MCF 10A (cell line): ENCODE measurements around the gene DDX56. TPM values are rescaled to one million over a fixed set of nuclear protein-coding genes. Genes with fewer than 3 reads are reported as not detected.
A peak's percentile ranks its signal among the peaks of the same experiment; 100 is the strongest.
"Not testable (repeated sequence)": the region's sequence is repeated elsewhere in the genome, so short reads cannot be mapped to it uniquely, and the experiment has no call there.

Experiments
- BruUV-seq: library from RNA; stranded (reverse); fragments of 400-500 nt; replicated peaks from 2 replicates; lab custom pipeline; 2021; lab: Mats Ljungman, UMichigan
- CTCF ChIA-PET: fragments of 300-600 bp; sonication (Branson Sonifier 250); formaldehyde crosslinking; extraction: SDS; loops from one replicate; lab custom pipeline; 2021; ENCODE audit warnings: antibody characterized with exemption, inconsistent platforms; lab: Yijun Ruan, JAX
- POLR2A ChIA-PET: fragments of 300-600, 350-650 bp; sonication (Branson Sonifier 250); formaldehyde crosslinking; extraction: SDS; loops from one replicate; lab custom pipeline; 2020; ENCODE audit warnings: antibody characterized with exemption, inconsistent platforms; lab: Yijun Ruan, JAX
- DNase-seq: peaks from one replicate; pipeline ENCODE4 v3.0.0-alpha.2; 2018; ENCODE audit not compliant: unreplicated experiment
- H3K27ac Mint-ChIP-seq: one replicate; pipeline ENCODE4 v1.8.0; 2022; ENCODE audit warnings: mild to moderate bottlenecking, low read depth, mixed read lengths; ENCODE audit not compliant: unreplicated experiment
- H3K27me3 Mint-ChIP-seq: one replicate; pipeline ENCODE4 v1.8.0; 2022; ENCODE audit warnings: mixed read lengths; ENCODE audit not compliant: insufficient read depth, unreplicated experiment
- H3K36me3 Mint-ChIP-seq: one replicate; pipeline ENCODE4 v1.8.0; 2022; ENCODE audit warnings: mild to moderate bottlenecking, moderate library complexity, mixed read lengths; ENCODE audit not compliant: insufficient read depth, unreplicated experiment
- H3K4me1 Mint-ChIP-seq: one replicate; pipeline ENCODE4 v1.8.0; 2022; ENCODE audit warnings: mixed read lengths; ENCODE audit not compliant: insufficient read depth, unreplicated experiment
- H3K4me3 Mint-ChIP-seq: one replicate; pipeline ENCODE4 v1.8.0; 2022; ENCODE audit warnings: mild to moderate bottlenecking, moderate library complexity, mixed read lengths; ENCODE audit not compliant: unreplicated experiment
- H3K9me3 Mint-ChIP-seq: one replicate; pipeline ENCODE4 v1.8.0; 2022; ENCODE audit warnings: mixed read lengths; ENCODE audit not compliant: unreplicated experiment
- intact Hi-C: fragments of 100-400 bp; cut with micrococcal nuclease; formaldehyde crosslinking; loops from 2 replicates; pipeline ENCODE4 v1.14.1; 2022
- total RNA-seq: library from RNA; stranded (reverse); gene quantifications from 2 replicates; pipeline ENCODE4 v1.2.3, GENCODE V29; 2022
- TF ChIP-seq, protein P1 (sequence below): fragments of 200-600 bp; IDR thresholded peaks from one replicate; pipeline ENCODE4 v1.8.0; 2022; ENCODE audit warnings: antibody characterized with exemption, mild to moderate bottlenecking; ENCODE audit not compliant: unreplicated experiment

Gene DDX56
- total RNA-seq, 1 experiment from 2014 or later: 104 TPM

DNA sequence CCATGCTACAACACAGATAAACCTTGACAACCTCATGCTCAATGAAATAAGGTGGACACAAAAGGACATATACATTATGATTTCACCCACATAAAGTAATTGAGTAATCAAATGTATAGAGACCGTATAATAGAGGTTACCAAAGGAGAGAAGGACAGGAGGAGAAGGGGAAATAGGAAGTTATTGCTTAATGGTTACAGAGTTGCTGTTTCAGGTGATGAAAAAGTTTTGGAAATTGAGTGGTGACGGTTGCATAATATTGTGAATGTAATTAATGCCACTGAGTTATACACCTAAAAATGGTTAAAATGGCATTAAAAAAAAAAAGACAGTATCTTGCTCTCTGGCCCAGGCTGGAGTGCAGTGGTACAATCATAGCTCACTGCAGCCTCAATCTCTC, 31.2 kb upstream of the DDX56 start:
- Mint-ChIP-seq H3K9me3 (no peaks in the 10 kb centered on the region), H3K27ac (no peak overlapping the region), H3K36me3 (peaks cover 7% of the 10 kb centered on the region), H3K4me1 (peaks cover 9% of the 10 kb centered on the region), H3K27me3 (no peaks in the 10 kb centered on the region), H3K4me3 (peak overlapping the region; percentile 97)
- CTCF ChIA-PET: interaction anchor here (0.7 to 1.1 kb wide), 3 partner anchors 16 to 186 kb away, joined by 3 to 4 read pairs (median 3); no protein-coding TSS in a partner anchor
- BruUV-seq: no TSS peak
- TF ChIP-seq, protein P1, sequence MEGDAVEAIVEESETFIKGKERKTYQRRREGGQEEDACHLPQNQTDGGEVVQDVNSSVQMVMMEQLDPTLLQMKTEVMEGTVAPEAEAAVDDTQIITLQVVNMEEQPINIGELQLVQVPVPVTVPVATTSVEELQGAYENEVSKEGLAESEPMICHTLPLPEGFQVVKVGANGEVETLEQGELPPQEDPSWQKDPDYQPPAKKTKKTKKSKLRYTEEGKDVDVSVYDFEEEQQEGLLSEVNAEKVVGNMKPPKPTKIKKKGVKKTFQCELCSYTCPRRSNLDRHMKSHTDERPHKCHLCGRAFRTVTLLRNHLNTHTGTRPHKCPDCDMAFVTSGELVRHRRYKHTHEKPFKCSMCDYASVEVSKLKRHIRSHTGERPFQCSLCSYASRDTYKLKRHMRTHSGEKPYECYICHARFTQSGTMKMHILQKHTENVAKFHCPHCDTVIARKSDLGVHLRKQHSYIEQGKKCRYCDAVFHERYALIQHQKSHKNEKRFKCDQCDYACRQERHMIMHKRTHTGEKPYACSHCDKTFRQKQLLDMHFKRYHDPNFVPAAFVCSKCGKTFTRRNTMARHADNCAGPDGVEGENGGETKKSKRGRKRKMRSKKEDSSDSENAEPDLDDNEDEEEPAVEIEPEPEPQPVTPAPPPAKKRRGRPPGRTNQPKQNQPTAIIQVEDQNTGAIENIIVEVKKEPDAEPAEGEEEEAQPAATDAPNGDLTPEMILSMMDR: no peak
- no peak for DNase-seq
- POLR2A ChIA-PET: interaction anchor here (0.7 to 4.5 kb wide), 5 partner anchors 23 to 38 kb away, joined by 3 to 92 read pairs (median 46); partner anchors contain the start of gene TMED4
- intact Hi-C loops: loop anchor here (5.0 kb wide), 1 partner anchor 142 kb away; the partner anchor contains the start of gene ZMIZ2

DNA sequence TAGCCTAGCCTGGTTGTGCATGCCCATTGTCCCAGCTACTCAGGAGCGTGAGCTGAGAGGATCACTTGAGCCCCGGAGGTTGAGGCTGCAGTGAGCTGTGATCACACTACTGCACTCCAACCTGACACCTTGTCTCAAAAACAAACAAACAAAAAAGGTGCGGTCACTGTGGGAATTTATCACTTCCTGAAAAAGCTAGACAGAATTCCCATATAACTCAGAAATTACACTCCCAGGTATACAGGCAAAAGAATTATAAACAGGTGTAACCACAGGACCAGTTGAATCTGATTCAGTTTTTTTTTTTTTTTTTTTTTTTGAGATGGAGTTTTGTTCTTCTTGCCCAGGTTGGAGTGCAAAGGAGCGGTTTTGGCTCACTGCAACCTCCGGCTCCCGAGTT, 29.5 kb upstream of the DDX56 start:
- Mint-ChIP-seq H3K4me1 (peaks cover 4% of the 10 kb centered on the region), H3K27ac (no peak overlapping the region), H3K36me3 (peaks cover 7% of the 10 kb centered on the region), H3K4me3 (no peak overlapping the region), H3K27me3 (no peaks in the 10 kb centered on the region), H3K9me3 (no peaks in the 10 kb centered on the region)
- POLR2A ChIA-PET: interaction anchor here (1.3 kb wide), 1 partner anchor 147 kb away, joined by 3 read pairs; no protein-coding TSS in a partner anchor
- BruUV-seq: no TSS peak
- CTCF ChIA-PET: interaction anchor here (0.6 kb wide), 1 partner anchor 256 kb away, joined by 4 read pairs; no protein-coding TSS in a partner anchor
- intact Hi-C loops: no loop called here
- TF ChIP-seq, protein P1: no peak
- no peak for DNase-seq

DNA sequence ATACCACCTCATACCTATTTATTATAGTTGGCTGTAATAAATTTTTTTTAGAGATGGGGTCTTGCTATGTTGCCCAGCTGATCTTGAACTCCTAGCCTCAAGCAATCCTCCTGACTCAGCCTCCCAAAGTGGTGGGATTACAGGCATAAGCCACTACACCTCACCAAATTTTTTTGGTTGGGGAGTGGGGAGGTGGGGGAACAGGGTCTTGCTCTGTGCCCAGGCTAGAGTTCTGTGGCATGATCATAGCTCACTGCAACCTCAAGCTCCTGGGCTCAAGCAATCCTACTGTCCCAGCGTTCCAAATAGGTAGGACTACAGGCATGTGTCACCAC, 28.8 kb upstream of the DDX56 start:
- DNase-seq: no peak
- no peaks in the 10 kb centered on the region for H3K27me3 Mint-ChIP-seq
- TF ChIP-seq, protein P1: no peak
- intact Hi-C loops: no loop called here
- no TSS peak for BruUV-seq
- H3K27ac Mint-ChIP-seq: no peak overlapping the region
- H3K4me1 Mint-ChIP-seq: peaks cover 4% of the 10 kb centered on the region
- H3K36me3 Mint-ChIP-seq: peaks cover 7% of the 10 kb centered on the region
- ChIA-PET POLR2A (interaction anchor here (0.6 kb wide), 1 partner anchor 144 kb away, joined by 5 read pairs; no protein-coding TSS in a partner anchor), CTCF (no interaction called here)
- no peak overlapping the region for H3K4me3 Mint-ChIP-seq
- H3K9me3 Mint-ChIP-seq: no peaks in the 10 kb centered on the region

DNA sequence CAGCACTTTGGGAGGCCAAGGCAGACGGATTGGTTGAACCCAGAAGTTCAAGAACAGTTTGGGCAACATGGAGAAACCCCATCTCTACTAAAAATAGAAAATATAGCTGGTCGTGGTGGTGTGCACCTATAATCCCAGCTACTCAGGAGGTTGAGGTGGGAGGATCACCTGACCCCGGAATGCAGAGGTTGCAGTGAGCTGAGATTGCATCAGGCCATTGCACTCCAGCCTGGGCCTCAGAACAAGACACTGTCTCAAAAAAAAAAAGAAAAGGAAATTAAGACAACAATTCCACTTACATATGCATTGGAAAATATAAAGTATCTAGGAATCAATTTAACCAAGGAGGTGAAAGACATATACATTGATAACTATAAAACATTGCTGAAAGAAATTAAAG, 25.5 kb upstream of the DDX56 start:
- no TSS peak for BruUV-seq

DNA sequence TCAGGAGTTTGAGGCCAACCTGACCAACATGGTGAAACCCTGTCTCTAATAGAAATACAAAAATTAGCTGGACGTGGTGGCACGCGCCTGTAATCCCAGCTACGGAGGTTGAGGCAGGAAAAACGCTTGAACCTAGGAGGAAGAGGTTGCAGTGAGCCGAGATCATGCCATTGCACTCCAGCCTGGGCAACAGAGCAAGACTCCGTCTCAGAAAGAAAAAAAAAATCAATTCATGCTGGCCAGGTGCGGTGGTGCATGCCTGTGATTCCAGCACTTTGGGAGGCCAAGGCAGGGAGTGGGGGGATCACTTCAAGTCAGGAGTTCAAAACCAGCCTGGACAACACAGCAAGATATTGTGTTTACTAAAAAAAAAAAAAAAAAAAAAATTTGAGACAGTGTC, 23.5 kb upstream of the DDX56 start:
- H3K4me1 Mint-ChIP-seq, H3K9me3 Mint-ChIP-seq, intact Hi-C loops, H3K27me3 Mint-ChIP-seq, CTCF ChIA-PET, DNase-seq, POLR2A ChIA-PET, H3K4me3 Mint-ChIP-seq, BruUV-seq, H3K36me3 Mint-ChIP-seq, H3K27ac Mint-ChIP-seq: not testable (repeated sequence)

More for the DNA sequence above, 25.5 kb upstream of the DDX56 start:
- intact Hi-C loops: no loop called here
- H3K27ac Mint-ChIP-seq: no peak overlapping the region
- H3K4me3 Mint-ChIP-seq: no peak overlapping the region
- no peak for DNase-seq
- CTCF ChIA-PET: interaction anchor here (0.9 kb wide), 1 partner anchor 248 kb away, joined by 3 read pairs; no protein-coding TSS in a partner anchor
- H3K36me3 Mint-ChIP-seq: no peaks in the 10 kb centered on the region
- POLR2A ChIA-PET: interaction anchor here (0.5 to 1.9 kb wide), 3 partner anchors 17 to 447 kb away, joined by 3 to 7 read pairs (median 3); partner anchors contain the start of gene TMED4
- TF ChIP-seq, protein P1: no peak
- H3K9me3 Mint-ChIP-seq: no peaks in the 10 kb centered on the region
- no peaks in the 10 kb centered on the region for H3K27me3 Mint-ChIP-seq
- no peaks in the 10 kb centered on the region for H3K4me1 Mint-ChIP-seq
